GM18873 (cell line): Measurements from ENCODE around the gene BHLHE40.

ENCODE experiments used
- ATAC-seq: cut with Tn5 transposase; IDR thresholded peaks from one replicate; pipeline ENCODE4 v1.9.1; 2021; ENCODE audit warnings: mild to moderate bottlenecking, moderate library complexity, moderate number of reproducible peaks; ENCODE audit not compliant: unreplicated experiment, low FRiP score

The BHLHE40 gene

DNA sequence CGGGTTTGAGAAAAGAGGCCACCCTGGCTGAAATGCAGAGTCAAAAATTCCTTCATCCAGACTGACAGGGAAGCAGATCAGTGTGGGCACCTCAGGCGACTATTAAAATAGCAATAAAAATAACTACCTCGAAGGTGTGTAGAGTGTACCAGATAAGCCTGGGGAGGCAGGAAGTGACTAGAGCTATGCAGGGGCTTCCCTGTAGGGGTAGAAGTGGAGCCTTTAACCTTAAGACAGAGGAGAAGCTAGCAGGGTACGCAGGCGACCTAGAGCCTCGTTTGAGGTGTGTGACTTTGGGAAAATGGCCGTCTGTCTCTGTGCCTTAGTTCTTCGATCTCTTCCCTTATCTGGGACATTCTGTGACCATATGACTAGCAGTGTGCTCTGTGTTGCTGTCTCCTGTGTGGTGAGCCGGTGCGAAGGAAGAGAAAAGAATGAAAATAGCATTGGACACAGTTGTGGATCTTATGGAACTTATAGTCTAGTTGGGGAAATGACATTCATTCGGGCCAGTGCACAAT lies 17.6 kb downstream of the BHLHE40 start:
- no peak for ATAC-seq

DNA sequence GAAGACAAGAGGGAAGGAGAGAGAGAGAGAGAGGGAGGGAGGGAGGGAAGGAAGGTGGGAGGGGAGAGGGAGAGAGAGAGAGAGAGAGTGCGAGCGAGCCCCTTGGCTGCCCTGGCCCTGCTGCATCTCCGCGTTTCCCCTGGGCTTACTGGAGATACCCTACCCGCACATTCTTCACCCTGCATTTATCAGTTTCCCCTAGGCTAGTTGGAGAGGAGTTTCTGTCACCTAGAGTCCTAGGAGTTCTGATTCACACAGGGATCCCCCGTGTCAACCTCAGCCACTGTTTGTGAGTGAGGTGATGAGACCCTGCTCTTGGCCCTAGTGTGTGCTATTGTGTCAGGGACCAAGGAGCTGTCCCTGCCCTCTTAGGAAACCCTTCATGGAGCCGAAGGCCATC lies 18.7 kb downstream of the BHLHE40 start:
- ATAC-seq = no peak

GRCh38 chr3:4999531-5000184 lies 20.4 kb downstream of the BHLHE40 start:
- ATAC-seq = no peak

GRCh38 chr3:5001135-5001534 lies 21.9 kb downstream of the BHLHE40 start:
- no peak for ATAC-seq

DNA sequence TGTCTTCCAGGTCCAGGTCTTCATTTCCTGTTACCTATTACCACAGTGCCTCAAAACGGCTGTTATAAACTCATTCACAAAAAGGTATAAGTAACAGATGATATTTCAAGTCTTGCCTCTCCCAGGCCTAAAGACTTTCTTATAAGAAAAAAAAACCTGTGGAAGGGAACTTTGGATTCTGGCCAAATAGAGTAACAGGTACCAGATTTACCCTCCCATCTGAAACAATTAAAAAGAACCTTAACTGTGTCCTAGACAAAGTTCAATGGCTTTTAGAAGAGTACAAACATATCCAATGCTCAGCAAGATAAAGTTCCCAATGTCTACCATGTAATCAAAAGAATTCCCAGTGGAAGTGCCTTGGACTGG lies 22.6 kb downstream of the BHLHE40 start:
- no peak for ATAC-seq

DNA sequence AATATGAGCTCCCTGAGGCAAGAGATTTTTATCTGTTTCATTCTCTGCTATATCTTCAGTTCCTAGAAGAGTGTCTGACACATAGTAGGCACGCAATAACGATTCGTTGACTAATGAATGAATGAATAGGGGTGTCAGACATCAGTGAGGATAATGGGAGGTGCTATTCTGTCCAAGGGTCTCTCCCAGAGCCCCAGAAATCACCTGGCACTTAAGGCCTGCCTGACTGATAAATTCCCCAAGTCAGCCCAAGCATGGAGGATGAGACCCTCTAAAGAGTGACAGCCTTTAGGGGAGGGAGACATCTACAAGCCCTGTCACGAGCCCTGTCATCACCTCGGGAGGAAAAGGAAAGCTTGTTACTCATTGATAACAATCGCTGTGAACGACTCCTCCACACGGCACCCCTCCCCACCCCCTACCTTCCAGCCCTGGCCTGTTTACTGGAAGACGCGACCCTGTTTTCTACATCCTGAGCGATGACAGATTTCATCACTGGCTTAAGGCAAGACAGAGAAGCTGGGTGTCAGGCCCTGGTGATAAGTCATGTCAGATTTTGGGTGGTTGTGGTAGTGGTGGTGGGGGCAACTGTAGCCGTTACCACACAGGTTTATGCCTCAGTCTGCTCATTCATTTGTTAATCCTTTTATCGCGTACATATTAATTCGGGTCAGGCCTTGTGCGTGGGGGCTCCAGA lies 23.1 kb downstream of the BHLHE40 start:
- no peak for ATAC-seq

DNA sequence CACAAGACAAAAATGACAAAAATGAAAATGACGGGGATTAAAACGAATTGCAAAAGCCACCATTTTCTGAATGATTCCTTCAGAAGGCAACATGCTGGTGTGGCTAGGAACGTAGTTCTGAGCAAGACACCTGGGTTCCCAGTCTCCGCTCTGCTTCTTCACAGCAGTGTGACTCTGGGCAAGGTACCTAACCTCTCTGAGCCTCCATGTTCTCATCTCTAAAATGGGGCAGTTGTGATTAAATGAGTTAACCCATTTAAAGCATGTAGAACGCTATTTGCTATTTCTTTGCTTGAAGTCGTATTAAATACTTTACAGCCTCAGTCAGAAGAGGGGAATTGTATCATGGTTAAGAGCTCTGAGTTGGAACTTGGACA lies 23.6 kb downstream of the BHLHE40 start:
- no peak for ATAC-seq

GRCh38 chr3:5004319-5005152 lies 25.3 kb downstream of the BHLHE40 start:
- no peak for ATAC-seq

- no peak for ATAC-seq
Measured at GRCh38 chr3:5005367-5005766, 26.1 kb downstream of the BHLHE40 start.

DNA sequence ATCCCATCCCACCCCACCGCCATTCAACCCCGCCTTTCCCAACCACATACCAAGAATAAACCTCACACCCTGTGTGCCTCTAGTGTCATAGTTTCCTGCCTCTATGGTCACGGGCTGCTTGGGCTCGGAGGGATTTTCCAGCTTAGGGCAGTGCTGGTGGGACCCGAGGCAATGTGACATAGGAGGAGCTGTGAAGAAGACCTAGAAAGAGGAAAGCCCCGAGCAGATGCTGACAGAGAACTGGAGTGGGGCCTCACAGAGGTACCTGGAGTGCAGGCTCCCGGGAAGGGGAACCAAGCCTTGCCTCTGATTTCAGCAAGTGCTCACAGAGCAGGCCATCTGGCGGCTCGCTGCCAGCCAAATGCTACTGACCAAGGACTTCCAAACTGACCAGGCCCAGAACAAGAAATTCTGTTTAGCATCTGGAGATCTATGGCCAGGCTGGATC lies 27.5 kb downstream of the BHLHE40 start:
- ATAC-seq = peak; percentile 79

DNA sequence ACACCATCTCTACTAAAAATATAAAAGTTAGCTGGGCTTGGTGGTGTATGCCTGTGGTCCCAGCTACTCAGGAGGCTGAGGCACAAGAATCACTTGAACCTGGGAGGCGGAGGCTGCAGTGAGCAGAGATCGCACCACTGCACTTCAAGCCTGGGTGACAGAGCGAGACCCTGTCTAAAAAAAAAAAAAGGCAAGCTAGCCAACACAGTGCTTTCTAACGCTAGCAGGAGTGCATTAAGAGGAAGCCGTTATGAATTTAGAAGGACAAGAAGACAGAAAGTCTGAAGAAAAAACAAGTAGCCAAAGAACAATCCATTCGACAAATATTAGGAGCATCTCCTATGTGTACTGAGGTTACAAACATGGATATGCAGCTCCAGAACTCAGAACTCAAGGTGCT lies 28.6 kb downstream of the BHLHE40 start:
- ATAC-seq = no peak

DNA sequence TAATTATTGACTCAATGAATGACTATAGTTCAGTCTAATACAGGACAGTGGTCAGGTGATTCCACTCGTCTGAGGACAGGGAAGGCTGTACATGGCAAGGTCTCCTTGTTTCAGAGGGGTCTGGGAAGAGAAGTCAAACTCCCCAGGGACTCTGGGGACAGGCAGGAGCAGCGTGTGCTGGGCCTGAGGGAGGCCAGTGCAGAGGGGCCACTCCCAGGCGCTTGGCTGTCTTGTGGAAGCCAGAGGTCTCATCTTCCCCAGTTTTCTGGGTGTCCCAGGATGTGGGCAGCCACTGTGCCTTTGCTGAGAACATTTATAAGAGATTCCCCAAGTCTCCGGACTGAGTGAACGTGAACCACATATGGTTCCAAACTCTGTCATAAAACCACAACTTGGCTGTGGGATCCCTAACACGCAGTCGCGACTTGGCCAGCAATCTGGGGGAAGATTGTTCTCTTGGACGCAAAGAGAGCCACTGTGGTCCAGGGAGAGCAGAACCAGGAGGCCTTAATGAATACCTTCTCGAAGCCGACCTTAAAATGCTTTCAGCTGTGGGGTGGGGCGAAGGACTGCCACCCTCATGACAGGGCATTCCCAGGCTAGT lies 30.4 kb downstream of the BHLHE40 start:
- ATAC-seq = no peak

DNA sequence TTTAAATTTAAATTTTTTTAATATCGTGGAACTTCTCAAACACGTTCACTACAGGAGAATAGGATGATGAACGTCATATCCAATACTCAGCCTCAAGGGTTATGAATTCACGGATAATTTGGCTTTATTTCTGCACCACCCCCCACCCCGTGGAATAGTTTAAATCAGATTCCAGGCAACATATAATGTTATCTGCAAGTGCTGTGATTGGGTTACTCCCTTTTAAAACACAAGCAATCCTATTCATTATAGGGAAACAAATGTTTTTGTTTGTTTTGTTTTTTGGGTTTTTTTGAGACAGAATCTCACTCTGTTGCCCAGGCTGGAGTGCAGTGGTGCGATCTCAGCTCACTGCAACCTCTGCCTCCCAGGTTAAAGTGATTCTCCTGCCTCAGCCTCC lies 30.9 kb downstream of the BHLHE40 start:
- no peak for ATAC-seq

DNA sequence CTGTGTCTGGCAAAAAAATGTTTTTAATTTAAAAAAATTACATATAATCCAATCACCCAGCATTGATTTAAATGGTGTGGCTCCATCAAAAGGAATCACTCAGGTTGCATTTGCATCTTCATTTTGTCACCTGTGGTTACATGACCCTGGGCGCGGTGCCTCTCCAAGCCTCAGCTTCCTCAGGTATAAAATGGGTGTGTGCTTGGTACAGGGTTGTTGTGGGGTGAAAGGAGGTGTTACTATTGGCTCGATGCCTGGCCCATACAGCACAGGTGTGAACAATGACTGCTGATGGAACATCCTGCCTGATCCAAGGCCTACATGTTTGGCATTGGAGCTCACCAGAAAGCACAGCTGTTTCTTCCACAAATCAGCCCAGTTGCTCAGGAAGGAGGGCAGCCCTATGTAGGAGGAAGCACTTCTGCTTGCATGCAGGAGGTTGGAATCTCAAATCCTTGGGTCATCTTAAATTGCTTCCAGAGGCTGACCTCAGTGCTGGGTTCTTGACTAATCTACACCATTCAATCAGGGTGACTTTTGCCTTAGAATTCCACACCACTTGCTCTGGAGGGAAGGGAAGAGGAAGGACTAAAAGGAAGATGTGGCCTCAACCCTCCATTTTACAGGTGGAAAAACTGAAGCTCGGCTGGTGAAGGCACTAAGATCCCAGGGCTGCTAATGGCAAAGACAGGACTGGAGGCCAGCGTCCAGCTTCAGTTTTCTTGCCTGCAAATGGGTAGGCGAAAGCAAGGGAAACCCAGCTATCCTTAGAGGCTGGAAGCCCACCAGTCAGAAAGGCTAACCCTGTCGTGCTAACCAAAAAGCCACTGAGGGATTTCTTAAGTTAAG lies 31.7 kb downstream of the BHLHE40 start:
- no peak for ATAC-seq

DNA sequence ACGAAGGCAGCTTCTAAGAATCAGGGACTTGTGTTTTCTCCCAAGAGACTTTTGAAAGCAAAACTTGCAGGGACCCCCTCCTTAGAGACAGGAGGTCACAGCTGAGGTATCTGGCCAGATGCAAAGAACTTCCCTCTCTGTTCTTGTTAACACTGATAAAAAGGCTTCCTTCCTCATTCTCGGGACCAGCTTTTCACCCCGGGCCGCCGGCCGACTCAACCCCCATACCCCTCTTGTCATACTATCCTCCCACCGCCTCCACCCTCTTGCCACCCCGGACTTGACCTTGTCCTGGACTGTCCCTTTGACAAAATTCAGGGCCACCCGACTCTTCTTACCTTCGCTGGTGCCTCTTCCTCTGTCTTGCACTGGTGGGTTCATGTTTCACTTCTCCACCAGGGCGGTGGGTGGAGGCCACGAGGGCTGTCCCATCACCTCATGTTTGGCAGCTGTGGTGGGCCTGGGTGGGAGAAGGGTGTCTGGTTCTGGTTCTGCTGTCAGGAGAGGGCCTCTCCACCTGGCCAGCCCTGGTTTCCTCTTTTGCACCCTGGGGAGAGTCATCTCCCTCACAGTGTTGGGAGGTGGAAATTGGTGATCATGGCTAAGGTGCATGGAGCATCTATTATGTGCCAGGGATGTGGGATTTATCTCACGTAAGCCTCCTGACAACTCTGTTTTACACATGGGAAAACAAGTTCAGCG lies 32.5 kb downstream of the BHLHE40 start:
- peak; percentile 49 for ATAC-seq

DNA sequence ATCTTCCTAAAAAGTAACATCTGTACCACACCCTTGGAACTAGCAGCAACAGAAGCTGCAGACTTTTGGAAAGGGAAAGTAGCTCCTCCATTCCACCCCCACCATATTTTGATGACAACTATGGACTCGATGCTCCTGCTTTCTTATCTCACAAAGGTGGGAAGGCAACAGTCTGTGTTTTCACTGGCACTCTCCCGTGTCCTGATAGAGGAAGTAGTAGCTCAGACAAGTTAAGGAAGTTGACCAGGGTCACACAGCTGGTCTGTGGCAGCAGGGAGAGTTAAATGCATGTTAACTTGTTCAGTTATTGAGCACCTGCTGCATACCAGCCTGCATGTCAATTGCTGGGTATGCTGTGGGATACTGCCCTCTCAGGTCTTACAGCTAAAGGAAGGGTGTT lies 33.1 kb downstream of the BHLHE40 start:
- ATAC-seq = no peak

GRCh38 chr3:5013021-5013906 lies 34.0 kb downstream of the BHLHE40 start:
- no peak for ATAC-seq

GRCh38 chr3:5014391-5014790 lies 35.2 kb downstream of the BHLHE40 start:
- no peak for ATAC-seq
